ENCODE data around the gene MORC1.

DNA sequence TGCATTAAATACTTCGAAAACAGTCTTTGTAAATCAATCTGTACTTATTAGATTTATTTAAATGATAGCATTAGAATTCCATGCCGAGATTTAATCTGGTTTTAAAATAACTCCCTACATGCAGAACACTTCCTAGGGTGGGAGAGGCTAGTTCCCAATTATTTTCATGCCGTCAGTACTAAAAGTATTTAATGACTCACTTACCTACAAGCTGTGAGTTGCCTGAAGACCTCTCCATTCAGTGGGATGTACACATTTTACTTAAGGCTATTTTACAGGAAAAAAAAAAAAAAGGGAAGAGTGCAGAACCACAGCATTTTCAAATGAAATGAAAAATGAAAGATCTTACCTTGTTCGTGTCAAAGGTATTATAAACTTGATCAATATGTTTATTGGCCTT is 164.7 kb downstream of the MORC1 start:
- TF ChIP-seq, protein P1, sequence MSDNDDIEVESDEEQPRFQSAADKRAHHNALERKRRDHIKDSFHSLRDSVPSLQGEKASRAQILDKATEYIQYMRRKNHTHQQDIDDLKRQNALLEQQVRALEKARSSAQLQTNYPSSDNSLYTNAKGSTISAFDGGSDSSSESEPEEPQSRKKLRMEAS (IDR thresholded peaks at IDR 0.05), result no peak
- TF ChIP-seq, protein P2, sequence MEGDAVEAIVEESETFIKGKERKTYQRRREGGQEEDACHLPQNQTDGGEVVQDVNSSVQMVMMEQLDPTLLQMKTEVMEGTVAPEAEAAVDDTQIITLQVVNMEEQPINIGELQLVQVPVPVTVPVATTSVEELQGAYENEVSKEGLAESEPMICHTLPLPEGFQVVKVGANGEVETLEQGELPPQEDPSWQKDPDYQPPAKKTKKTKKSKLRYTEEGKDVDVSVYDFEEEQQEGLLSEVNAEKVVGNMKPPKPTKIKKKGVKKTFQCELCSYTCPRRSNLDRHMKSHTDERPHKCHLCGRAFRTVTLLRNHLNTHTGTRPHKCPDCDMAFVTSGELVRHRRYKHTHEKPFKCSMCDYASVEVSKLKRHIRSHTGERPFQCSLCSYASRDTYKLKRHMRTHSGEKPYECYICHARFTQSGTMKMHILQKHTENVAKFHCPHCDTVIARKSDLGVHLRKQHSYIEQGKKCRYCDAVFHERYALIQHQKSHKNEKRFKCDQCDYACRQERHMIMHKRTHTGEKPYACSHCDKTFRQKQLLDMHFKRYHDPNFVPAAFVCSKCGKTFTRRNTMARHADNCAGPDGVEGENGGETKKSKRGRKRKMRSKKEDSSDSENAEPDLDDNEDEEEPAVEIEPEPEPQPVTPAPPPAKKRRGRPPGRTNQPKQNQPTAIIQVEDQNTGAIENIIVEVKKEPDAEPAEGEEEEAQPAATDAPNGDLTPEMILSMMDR (IDR thresholded peaks at IDR 0.05; ENCODE audit: low read depth, low read length, missing input control), result no peak
- TF ChIP-seq RXRA (IDR thresholded peaks at IDR 0.05) (no peak), YY1 (IDR thresholded peaks at IDR 0.05) (no peak), EGR1 (IDR thresholded peaks at IDR 0.05; ENCODE audit: low read depth in 2 of 2) (no peak), JUND (IDR thresholded peaks at IDR 0.05) (no peak), GABPA (IDR thresholded peaks at IDR 0.05 in 1 of 2, conservative IDR thresholded peaks at IDR 0.05 in 1 of 2) (no peak), TAF1 (conservative IDR thresholded peaks at IDR 0.05) (no peak), RAD21 (IDR thresholded peaks at IDR 0.05) (no peak), FOXA1 (IDR thresholded peaks at IDR 0.05) (no peak), HNF4G (IDR thresholded peaks at IDR 0.05) (no peak)
- TF ChIP-seq, protein P3, sequence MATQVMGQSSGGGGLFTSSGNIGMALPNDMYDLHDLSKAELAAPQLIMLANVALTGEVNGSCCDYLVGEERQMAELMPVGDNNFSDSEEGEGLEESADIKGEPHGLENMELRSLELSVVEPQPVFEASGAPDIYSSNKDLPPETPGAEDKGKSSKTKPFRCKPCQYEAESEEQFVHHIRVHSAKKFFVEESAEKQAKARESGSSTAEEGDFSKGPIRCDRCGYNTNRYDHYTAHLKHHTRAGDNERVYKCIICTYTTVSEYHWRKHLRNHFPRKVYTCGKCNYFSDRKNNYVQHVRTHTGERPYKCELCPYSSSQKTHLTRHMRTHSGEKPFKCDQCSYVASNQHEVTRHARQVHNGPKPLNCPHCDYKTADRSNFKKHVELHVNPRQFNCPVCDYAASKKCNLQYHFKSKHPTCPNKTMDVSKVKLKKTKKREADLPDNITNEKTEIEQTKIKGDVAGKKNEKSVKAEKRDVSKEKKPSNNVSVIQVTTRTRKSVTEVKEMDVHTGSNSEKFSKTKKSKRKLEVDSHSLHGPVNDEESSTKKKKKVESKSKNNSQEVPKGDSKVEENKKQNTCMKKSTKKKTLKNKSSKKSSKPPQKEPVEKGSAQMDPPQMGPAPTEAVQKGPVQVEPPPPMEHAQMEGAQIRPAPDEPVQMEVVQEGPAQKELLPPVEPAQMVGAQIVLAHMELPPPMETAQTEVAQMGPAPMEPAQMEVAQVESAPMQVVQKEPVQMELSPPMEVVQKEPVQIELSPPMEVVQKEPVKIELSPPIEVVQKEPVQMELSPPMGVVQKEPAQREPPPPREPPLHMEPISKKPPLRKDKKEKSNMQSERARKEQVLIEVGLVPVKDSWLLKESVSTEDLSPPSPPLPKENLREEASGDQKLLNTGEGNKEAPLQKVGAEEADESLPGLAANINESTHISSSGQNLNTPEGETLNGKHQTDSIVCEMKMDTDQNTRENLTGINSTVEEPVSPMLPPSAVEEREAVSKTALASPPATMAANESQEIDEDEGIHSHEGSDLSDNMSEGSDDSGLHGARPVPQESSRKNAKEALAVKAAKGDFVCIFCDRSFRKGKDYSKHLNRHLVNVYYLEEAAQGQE (IDR thresholded peaks at IDR 0.05), result no peak
- TF ChIP-seq, protein P4, sequence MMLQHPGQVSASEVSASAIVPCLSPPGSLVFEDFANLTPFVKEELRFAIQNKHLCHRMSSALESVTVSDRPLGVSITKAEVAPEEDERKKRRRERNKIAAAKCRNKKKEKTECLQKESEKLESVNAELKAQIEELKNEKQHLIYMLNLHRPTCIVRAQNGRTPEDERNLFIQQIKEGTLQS (IDR thresholded peaks at IDR 0.05), result no peak
- TF ChIP-seq, protein P5, sequence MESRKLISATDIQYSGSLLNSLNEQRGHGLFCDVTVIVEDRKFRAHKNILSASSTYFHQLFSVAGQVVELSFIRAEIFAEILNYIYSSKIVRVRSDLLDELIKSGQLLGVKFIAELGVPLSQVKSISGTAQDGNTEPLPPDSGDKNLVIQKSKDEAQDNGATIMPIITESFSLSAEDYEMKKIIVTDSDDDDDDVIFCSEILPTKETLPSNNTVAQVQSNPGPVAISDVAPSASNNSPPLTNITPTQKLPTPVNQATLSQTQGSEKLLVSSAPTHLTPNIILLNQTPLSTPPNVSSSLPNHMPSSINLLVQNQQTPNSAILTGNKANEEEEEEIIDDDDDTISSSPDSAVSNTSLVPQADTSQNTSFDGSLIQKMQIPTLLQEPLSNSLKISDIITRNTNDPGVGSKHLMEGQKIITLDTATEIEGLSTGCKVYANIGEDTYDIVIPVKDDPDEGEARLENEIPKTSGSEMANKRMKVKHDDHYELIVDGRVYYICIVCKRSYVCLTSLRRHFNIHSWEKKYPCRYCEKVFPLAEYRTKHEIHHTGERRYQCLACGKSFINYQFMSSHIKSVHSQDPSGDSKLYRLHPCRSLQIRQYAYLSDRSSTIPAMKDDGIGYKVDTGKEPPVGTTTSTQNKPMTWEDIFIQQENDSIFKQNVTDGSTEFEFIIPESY (IDR thresholded peaks at IDR 0.05), result no peak

Data from liver (tissue), 3 donors.